Erythroblast (primary cell): Measurements from ENCODE around the gene CRYBG1.

Experiments
- GATA1 ChIP-seq: IDR thresholded peaks from 2 replicates; pipeline ENCODE4 v1.6.1; 2011; ENCODE audit warnings: low read depth, mild to moderate bottlenecking, control low read depth, low read length, moderate library complexity
- POLR2A ChIP-seq: IDR thresholded peaks from 2 replicates; pipeline ENCODE4 v1.6.1; 2011; ENCODE audit warnings: mild to moderate bottlenecking, low read length

DNA sequence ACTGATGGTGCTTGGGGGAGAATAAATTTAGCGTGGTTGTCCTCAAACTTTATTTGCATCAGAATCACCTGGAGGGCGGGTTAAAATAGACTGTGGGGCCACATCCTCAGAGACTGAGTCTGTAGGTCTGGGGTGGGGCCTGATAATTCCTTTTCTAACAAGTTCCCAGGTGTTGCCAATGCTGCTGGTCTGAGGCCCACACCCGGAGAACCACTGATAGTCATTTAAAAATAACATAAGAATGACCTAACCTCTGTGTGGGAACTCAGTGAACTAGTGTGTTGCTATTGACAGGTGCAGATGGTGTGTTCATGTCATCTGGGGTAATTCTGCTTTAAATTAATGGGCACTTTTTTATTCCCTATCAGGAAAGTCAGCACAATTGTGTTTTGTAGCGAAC, 204.0 kb downstream of the CRYBG1 start:
- TF ChIP-seq POLR2A (no peak), GATA1 (no peak)
